ENCODE measurements around the gene NR5A1.

Gene NR5A1

DNA sequence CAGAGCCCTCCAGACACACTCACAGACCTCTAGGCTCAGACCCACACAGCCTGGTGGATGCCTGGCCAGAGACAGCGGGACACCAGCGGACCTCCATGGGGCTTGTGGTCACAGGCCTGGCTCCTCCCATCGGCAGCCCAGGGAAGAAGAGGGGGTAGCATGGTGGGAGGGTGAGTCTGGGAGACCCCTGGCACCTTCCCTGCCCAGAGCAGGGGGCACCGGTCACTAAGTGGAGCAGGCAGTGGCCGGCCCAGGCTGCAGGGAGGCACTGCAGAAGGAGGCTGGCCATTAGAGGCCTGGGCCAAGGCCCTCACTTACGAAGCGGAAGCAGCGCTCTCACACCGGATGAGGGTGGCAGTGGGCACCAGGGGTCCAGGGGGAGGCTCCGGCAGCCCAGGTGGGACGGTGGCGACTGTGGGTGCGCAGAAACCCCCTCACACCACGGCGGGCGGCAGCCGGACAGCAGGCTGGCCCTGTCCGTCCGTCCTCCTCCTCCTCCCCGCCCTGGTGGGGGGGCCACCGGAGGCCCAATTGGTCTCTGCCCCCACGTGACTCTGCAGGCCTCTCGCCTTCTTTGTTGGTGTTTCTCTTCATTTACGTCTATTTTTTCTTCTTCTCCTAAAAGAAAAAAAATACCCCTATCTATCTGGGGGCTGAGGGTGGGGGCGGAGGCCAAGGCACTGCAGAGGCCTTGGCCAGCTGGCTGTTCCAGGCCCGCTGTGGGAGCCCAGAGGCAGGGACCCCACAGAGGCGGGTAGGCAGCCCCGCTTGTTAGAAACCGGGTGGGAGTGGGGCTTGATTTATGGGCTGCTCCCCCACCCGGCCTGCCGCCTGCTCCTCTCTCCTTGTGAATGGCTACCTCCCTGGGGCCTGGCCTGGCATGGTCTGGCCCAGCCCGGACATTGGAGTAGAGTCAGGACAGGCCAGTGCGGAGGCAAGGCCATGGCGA, at the start of gene NR5A1:
Gene NR5A1, minus strand, starts transcription at position 469 of the 949 bp plus-strand sequence. CDS start 4,004 bp downstream, outside the sequence.
- DNase-seq, result no peak

GRCh38 chr9:124555043-124555442, 47.8 kb upstream of the NR5A1 start:
- DNase-seq, result no peak

- no peak for DNase-seq
Observed at GRCh38 chr9:124553738-124554137, 46.5 kb upstream of the NR5A1 start.

GRCh38 chr9:124552273-124552605, 45.0 kb upstream of the NR5A1 start:
- no peak for DNase-seq

DNA sequence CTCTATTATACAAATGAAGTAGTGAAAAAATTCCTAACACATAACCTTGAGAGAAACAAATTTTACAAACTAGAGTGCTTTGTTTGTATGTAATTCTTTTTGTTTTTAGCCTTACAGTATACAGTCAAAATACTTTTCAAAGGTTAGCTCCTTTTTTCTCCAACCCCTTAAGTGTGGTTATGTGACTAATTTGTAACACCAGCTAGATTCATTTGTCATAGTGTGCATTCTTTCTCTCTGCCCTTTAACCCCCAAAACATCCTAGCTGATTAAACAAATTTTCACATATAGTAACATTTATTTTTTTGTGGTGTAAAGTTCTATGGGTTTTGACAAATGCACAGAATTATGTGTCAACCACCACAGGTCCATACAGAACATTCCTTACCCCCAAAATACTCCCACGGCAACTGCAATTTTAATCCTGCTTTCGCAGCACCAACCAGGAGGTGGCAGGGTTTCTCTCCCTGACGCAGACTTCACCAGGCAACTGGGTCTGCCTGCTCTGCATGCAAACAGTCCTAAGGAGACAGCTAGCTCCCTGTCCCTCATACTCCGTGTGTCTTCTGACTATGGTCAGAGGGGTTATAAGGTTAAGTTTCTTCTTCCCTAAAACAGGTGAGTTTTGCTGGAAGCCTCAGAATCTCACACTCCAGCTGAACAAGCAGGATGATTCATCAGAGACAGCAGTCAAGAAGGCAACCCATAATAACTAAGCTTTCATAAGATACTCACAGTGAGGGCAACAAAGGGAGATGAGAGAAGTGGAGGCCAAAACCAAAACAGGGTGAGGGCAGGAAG, 44.5 kb upstream of the NR5A1 start:
- peak; percentile 3 for DNase-seq

- no peak for DNase-seq
Observed at GRCh38 chr9:124550072-124550471, 42.9 kb upstream of the NR5A1 start.

- no peak for DNase-seq
Observed at GRCh38 chr9:124549016-124549415, 41.8 kb upstream of the NR5A1 start.

- no peak for DNase-seq
Observed at GRCh38 chr9:124544535-124544934, 37.3 kb upstream of the NR5A1 start.

GRCh38 chr9:124541824-124542223, 34.6 kb upstream of the NR5A1 start:
- no peak for DNase-seq

DNA sequence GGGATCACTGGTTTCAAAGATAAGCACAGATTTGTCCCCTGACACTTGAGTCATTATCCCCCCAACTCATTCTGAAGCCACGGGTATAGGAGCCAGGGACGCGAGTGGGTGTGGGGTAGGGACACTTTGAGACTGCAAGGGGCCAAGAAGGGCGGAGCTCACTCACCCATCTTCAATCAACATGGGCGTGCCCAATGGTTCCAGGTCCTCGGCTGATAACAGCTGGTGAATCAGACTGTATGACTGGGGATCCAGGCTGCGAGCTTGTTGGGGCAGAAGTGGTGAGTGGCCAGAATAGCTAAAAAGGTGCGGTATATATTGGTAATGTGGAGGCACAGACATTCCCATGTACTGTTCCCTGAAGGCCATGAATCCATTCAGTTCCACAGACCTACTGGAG, 30.7 kb upstream of the NR5A1 start:
- DNase-seq, result no peak

DNA sequence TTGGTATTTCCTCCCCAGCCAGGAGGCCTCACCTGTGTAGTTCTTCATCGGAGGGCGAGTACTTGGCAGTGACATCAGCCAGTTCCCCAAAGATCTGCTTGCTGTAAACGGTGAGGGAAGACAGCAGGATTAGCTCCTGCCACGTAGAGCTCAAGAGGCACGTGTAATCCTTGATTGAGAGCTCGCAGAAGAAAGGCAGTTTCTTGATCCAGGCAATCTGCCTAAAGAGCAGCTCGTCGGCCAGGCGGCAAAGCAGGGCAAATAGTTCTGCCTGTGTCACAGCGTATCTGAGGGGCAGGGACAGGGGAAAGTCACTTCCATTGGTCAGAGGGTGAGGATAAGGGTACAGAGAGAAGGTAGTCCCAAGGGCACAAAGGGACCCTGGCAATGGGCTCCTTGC, 28.6 kb upstream of the NR5A1 start:
- DNase-seq, result no peak

- DNase-seq, result no peak
Observed at GRCh38 chr9:124532897-124533296, 25.7 kb upstream of the NR5A1 start.

GRCh38 chr9:124531115-124531514, 23.9 kb upstream of the NR5A1 start:
- no peak for DNase-seq

DNA sequence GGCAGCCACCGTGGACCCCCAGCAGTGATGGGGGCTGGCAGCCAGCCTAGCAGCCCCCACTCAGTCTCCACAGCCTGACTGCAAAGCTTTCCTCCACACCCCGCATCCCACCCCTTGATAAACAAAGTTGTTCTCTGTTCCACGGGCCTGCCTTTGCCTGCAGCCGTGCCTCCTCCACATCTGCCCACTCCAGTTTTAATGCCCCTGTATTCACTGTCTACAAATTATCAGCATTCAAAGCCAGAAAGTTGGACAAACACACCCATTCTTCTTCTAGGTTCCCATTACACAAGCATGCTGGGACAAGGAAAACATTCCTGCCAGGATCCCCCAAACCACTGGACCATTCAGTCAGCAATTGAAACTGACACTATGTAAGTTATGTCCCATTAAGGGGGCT, 23.0 kb upstream of the NR5A1 start:
- no peak for DNase-seq

DNA sequence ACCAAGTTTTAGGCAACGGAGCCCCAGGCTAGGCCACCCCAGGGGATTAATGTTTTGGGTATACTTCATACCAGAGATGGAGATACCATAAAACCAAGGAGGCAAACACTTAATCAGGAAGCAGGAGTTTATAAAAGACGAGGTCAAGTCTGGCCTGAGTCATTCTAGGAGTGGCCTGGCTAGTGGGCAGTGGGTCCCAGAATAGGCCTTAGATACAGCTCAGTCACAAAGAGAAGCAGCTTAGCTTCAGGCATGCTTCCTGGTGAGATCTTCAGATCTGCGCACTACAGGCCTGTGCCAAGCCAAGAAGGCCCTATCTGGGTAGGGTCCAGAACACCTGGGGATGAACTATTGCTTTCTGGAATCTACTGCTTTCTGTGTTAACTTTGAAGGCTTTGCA, 20.6 kb upstream of the NR5A1 start:
- no peak for DNase-seq

- DNase-seq, result no peak
Observed at GRCh38 chr9:124526174-124526573, 19.0 kb upstream of the NR5A1 start.

- no peak for DNase-seq
Observed at GRCh38 chr9:124522121-124523098, 15.2 kb upstream of the NR5A1 start.

- no peak for DNase-seq
Observed at GRCh38 chr9:124521142-124521541, 13.9 kb upstream of the NR5A1 start.

- no peak for DNase-seq
Observed at GRCh38 chr9:124520206-124520596, 13.0 kb upstream of the NR5A1 start.

- no peak for DNase-seq
Observed at GRCh38 chr9:124518116-124518515, 10.9 kb upstream of the NR5A1 start.

DNA sequence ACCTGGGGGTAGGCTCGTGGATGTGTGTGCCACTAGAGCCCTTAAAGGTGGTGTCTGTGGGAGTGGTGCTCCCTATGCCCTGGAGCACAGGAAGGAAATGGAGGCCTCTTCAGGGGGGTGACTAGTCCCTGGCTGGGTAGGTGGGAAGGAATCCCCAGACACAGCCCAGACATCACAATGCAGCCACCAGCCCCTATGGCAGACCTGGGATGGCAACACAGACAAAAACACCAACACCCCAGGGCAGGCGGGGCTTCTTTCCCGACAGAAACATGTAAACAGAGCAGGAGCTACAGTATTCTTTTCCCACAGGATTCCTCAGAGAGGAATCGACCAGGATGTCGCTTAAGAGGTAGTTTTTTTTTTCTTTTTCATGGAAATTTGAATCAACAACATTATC, 10.4 kb upstream of the NR5A1 start:
- DNase-seq, result no peak

GRCh38 chr9:124514874-124515273, 7.7 kb upstream of the NR5A1 start:
- no peak for DNase-seq

DNA sequence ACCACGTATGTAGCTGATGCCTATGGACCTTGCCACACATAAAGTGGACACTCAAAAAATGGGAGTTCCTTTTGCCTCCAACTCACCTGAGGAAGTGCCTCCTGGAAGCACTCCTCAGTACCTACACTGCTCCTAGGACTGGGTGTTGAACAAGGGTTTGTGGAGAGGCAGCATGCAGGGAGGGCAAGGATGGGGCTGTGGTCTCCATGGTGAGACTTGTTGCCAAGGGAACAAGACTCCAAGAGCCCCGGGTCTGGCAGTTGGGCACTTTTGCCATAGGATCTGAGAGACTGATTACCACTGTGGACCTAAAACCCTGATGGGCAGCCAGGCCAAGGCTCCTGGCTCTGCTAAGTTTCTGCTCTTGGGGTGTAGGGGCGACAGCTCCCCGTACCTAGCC, 6.9 kb upstream of the NR5A1 start:
- no peak for DNase-seq
